ENCODE measurements around the gene SH3RF2.
"Not testable (repeated sequence)": the region's sequence is repeated elsewhere in the genome, so short reads cannot be mapped to it uniquely, and the experiment has no call there.

The SH3RF2 gene

DNA sequence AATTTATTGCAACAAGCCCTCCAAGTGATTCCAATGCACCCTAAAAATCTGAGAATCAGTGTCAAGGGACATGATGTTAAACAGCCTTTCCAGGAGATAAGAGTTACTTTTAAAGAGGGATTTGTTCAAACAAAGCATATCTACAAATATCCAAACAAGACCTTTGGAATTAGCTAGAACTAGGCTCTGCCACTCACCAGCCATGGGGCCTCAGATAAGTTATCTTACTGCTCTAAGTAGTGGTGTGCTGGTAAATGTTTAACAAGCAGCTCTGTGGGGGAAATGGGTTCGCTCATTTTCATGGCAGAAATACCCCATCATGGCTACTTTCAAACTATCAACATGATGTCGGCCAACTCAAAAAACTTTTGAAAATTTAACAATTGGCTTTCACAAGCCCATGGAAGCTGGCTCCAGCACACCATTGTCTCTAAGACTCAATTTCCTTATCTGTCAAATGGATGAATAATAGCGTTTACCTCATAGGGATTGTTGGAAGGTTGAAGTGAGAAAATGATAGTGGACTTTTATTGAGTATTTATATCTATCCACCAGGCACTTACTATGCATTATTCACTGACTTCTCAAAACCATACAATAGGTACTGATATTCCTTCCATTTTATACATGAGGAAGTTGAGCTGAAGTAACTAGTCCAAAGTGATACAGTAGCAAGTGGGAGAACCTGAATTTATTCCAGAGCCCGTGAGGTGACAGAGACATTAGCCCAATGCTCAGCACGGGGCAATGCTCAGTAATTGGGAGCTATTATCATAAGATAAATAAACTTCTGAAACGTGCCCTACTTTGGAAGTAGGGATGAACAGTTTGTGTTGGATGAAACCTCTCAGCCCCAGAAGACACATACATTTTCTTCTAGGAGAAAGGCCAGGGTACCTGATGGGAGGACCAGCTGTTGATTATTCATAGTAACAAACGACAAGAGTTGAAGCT lies 43.2 kb downstream of the SH3RF2 start:
- DNase-seq (ENCODE audit: low read depth), result no peak

DNA sequence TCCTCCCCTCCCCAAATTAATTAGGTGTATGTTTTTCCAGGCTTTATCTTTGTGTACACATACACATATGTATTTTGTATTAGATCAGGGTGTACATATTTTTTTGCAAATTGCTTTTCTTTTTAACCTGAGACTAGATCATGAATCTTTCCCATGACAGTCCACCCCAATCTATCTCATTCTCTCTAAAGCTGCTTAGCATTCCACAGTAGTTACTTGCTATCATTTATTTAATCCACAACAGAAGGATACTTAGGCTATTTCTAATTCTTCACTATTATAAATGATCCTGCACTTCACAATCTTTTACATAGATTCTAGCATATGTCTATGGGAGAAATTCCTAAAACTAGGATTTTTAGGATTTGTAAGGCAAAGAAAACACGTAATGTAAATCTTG lies 43.9 kb downstream of the SH3RF2 start:
- DNase-seq (ENCODE audit: low read depth), result no peak

DNA sequence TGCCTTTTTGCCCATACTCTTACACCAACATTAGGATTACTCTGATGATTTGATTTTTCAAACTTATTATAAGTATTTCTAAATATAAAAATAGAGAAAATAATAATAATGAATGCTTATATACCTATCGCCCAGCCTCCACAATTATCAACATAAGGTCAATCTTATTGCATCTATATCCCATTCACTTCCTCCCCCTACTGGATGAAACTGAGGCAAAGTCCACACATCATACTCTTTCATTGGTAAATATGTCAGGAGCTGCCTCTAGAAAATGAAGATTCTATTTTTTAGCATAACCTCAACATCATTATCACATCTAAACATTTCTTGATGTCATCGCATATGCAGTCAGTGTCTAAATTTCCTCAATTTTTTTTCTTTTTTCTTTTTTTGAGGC lies 44.3 kb downstream of the SH3RF2 start:
- no peak for DNase-seq (ENCODE audit: low read depth)

DNA sequence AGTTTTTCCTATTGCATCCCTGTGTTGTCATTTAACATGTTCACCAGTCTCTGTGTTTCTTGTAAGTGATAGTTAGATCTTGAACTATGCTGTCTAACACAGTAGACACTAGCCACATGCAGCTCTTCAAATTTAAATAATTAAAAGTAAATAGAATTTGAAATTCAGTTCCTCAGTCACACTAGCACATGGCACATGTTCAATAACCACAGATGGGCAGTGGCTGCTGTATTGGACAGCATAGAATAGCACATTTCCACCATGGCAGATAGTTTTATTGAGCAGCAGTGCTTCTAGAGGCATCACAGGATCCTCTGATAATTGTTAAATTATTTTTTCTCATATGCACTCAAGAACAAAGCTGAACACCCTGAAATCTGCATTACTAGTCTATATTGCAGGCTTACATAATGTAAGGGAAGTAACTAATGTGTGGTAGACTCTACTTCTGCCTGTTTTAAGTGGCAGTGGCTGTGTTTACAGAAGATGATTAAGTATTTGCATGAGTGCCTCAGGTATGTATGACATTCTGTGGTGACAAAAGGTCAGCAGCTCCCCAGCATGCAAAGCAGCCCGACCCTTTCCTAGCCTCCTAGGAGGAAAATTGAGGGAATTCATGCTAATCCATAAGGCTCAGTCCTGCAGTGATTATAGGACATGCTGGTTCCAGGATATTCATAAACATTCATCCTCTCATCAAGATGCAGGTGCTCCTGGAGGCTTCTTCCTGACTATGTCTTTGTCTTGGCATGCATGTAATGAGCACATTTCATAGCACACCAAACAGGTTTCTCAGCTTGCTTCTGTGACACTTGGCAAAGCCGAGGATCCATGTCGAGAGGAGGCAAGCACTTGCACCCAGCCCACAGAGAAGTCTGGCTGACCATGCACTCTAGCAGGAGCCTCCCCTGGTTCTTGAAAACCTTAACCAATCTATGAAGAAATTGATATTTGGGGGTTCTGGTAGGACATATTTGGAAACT lies 45.5 kb downstream of the SH3RF2 start:
- DNase-seq (ENCODE audit: low read depth), result no peak

DNA sequence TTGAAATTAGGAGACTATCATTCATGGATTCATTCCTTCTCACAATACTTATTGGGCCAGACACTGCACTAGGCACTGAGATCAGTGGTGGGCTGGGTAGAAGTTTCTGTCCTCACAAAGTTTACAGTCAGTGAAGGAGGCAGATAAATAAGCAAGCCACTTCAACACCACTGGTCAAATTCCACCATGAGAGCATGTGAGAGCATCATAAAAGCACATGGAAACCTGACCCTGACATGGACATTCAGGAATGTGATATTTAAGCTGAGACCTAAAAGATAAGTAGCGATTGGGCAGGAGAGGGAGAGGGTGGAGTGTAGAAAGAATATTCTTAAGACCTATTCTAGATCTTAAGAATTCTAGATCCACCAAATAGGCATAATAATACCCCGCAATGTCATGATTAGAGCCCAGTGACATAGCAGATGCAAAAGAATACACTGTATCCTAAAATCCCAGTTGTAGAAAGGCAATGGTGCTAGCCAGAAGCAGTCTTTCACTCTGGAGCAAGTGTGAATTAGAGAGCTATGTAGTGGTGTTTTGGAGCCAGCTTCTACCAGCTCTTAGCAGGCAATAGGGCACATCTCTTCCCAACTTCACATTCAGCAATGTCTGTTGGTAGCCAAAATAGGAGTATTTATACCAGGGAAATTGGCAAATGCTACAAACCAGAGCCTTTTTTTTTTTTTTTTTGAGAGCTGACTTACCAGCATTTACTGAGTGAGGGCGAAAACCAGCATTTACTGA lies 46.4 kb downstream of the SH3RF2 start:
- DNase-seq (ENCODE audit: low read depth), result no peak

DNA sequence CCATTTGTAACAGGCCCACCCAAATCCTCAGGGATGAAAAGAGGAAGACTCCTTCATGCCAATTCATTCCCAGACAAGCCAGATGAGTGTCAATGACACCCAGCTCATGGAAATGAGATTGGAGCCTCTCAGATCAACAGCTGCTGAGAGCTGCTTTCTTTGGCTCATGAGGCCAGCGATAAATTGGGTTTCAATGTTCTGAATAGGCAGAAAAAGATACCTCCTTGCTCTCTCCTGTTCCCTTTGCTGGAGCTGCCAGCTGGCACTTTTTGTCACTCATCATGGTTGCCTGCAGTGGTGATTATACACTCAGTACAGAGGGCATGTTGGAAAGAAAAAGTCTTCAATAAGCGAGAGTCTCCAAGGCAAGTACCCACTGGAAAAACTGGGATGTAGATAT lies 47.1 kb downstream of the SH3RF2 start:
- DNase-seq (ENCODE audit: low read depth), result no peak

DNA sequence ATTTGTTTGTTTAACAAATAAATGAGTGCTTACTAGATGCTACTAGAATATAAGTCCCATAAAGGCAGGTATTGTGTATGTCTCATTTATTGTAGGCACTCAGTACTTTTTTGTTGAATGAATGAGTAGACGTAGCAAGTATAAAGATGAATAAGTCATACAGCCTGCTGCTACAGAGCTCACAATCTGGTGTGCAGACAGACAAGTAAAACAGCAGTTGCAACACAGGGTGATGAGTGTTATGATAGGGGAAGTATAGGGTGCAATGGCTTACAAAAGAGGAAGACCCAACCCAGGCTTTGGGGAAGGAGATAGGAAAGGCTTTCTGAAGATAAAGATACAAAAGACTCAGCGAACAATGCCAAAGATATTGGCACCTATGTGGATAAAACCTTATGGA lies 47.7 kb downstream of the SH3RF2 start:
- no peak for DNase-seq (ENCODE audit: low read depth)

DNA sequence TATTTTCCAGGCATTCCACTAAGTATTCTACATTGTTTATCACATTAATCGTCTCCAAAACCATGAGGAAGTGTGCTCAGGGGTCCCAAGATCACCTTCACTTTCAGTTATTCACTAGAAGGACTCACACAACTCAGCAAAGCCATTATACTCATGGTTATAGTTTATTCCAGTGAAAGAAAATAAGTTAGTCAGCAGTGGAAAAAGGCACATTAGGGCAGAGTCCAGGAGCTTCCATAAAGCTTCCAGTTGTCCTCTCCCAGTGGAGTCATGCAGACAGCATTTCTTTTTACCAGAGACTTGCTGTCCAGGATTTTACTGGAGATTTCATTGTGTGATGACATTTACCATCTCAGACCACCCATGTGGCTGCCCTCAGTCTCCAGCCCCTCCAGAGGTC lies 51.5 kb downstream of the SH3RF2 start:
- no peak for DNase-seq (ENCODE audit: low read depth)

DNA sequence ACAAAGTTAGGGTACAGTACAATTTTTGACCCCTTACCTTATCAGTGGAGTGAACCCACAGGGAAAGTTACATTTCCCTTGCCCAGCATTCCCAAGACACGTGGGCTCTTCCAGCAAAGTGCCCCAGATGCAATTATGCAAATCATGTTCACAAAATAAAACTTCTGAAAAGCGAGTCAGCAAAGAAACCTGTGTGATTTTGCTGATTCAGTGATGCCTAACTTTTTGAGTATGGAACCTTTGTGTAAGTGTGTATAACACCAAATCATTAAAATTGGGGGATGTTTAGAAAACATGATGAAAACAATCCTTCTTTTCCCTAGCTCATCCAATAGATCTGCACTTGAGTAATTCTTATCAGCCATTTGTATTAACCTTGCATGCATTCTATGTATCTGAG lies 52.6 kb downstream of the SH3RF2 start:
- DNase-seq (ENCODE audit: low read depth), result no peak

DNA sequence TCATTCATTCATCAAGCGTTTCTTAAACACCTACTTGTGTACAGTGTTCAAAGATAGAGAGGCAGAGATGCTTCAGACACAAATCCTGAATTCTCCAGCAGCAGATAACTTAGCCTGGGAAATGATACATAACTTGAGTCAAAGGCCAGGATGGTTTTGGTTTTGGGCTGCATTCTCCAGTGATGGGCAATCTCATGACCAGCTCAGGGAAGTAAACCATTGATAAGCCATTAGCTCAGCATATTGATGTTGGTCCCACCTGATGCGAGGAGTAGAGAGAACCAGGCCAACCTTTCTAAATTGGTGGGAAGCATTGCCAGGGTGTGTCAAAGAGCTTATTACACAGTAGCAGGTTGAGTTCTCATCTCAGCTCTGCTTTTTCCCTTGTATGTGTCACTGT lies 53.0 kb downstream of the SH3RF2 start:
- no peak for DNase-seq (ENCODE audit: low read depth)

DNA sequence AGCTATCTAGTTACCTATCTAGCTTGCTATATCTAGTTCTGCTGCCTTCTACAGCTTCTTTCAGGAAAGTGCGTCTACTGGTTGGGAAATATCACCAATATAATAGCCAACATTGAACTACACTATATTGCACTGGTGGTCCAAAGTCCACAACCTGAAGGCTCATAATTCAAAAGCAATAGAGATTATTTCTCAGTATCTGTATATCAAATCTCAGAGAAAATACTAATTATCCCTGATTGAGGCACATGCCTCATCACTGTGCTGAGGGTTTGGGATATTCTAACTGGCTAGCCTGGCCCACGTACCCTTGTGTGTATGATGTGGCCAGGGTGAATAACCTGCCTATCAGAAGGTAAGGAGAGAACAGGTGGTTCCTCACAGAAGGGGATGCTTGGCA lies 53.8 kb downstream of the SH3RF2 start:
- DNase-seq (ENCODE audit: low read depth), result no peak

DNA sequence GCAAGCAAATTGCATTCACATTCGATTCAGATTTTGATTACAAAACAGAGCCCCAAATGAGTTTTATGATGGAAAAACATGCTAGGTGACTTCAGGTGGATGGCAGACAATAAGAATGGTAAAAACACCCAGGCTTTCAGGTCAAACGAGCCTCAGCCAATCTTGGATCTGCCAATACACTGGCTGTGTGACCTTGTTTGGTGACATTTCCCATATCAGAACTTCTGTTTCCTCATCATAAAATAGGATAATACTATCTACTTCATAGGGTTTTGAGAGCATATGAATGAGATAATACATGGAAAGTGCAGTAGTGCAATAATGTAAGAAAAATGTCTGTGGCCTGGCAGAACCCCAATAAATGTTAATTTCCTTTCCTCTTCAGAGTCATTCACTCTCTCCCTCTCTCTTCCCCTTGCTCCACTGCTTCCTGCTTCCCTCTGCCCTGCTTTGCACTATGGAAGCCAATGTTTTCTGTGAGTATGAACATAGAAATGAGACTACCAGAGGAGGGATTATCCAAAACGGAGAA lies 54.7 kb downstream of the SH3RF2 start:
- DNase-seq (ENCODE audit: low read depth), result no peak

DNA sequence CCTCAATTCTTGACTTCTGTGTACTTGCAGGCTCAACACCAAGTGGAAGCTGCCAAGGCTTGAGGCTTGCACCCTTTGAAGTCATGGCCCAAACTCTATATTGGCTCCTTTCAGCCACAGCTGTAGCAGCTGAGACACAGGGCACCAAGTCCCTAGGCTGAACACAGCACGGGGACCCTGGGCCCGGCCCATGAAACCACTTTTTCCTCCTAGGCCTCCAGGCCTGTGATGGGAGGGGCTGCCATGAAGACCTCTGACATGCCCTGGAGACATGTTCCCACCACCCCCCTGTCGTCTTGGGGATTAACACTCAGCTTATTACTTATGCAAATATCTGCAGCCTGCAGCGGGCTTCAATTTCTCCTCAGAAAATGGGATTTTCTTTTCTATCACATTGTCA lies 57.2 kb downstream of the SH3RF2 start:
- not testable (repeated sequence) for DNase-seq (ENCODE audit: low read depth)

DNA sequence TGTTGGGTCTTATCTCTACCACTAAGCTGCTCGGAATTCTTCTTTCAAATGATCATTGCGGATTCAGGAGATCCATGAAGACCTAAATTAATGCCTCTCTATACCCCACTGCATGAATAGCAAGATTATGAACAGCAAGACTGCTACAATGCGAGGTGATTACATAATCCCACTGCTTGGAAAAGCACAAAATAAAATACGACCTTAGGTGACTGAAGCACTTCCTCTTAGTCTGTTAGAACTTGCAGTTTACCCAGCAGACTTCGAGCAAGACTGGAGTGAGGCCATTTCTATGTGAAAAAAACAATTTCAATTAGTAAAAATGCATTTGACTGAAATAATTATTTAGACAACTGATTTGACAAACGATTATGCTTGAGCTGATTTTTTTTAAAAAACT lies 59.8 kb downstream of the SH3RF2 start:
- no peak for DNase-seq (ENCODE audit: low read depth)

DNA sequence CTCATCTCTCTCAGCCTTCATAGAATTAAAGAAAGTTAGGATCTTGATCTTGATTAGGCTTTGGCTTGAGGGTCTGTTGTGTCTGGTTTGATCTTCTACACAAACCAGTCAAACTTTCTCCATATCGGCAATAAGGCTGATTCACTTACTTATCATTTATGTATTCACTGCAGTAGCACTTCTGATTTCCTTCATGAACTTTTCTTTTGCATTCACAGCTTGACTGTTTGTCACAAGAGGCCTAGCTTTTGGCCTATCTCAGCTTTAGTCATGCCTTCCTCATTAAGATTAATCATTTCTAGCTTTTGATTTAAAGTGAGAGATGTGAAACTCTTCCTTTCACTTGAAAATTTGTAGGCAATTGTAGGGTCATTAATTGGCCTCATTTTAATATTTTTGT lies 62.8 kb downstream of the SH3RF2 start:
- DNase-seq (ENCODE audit: low read depth), result no peak

DNA sequence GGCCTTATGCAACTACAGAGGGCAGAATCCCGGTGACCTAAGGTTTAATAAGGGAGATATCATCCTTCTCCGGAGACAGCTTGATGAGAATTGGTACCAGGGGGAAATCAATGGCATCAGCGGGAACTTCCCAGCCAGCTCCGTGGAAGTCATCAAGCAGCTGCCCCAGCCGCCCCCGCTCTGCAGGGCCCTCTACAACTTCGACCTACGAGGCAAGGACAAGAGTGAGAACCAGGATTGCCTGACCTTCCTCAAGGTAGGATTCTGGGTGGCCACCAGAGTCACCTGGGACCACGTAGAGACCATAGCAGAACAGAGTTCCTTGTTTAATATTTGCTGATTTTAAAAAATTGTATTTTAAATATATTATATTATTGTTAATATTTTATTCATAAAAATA lies 63.7 kb downstream of the SH3RF2 start:
- no peak for DNase-seq (ENCODE audit: low read depth)

DNA sequence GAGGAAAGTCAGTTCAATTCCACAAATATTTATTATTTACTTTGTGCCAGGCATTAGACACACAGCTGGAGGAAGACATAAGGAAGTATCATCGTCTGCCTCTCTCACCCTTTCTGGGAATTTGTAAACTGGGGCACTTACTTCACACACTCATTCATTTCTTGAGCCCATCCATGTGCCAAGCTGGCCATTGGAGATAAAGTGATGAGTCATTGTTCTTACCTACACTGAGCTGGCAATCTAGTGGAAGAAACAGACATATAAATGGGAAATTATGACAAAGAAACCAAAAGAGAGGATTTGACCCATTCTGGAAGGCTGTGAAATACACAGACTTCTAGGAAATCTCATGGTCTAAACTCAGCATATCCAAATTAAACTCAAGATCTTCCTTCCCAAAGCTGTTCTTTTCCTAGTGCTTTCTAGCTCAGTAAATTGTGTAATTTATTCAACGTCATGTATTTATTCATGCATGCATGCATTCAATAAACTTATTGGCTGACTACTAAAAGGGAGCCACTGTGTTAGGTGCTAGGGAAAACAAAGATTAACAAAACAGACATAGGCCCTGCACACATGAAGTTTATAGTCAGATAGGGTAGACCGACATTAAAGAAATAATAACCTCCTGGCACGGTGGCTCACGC lies 65.3 kb downstream of the SH3RF2 start:
- no peak for DNase-seq (ENCODE audit: low read depth)

DNA sequence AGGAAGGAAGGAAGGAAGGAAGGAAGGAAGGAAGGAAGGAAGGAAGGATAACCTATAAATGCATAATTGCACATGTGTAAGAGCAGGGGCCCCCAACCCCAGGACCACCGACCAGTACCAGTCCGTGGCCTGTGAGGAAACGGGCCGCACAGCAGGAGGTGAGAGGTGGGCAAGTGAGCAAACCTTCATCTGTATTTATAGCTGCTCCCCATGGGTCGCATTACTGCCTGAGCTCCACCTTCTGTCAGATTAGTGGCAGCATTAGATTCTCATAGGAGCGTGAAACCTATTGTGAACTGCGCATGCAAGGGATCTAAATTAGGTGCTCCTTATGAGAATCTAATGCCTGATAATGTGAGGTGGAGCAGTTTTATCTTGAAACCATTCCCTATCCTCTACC lies 66.1 kb downstream of the SH3RF2 start:
- no peak for DNase-seq (ENCODE audit: low read depth)

DNA sequence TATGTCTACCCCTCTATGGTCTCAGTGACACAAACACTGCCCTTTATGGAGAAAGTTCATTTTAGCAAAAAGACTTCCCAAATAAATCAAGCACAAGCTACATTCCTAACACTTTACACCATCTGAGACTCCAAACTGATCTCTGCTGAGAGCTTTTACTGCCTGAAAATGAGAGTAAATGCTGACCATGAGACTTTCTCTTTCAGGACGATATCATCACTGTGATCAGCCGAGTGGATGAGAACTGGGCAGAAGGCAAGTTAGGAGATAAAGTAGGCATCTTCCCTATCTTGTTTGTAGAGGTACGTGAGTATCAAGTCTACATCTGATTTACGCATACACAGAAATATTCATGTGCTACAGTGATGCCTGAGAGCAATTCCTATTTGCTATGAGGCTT lies 67.5 kb downstream of the SH3RF2 start:
- DNase-seq (ENCODE audit: low read depth), result no peak

DNA sequence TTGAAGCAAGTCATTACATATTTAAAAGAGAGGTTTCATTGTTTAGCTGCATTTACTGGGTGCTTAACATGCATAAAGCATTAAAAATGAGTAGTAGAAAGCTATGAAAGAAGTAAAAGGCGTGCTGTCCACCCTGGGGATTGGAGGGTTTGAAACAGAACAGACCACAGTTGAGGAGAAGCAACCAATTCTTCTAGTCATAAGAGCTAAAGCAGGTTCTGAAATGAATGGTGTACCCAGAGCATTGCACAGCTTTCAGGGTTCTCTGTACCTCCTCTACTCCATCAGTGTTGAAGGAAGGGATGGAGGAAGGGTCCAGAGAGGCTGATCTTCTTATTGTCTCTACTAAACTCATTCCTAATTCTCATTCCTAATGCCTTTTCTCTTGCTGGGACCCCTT lies 68.9 kb downstream of the SH3RF2 start:
- DNase-seq (ENCODE audit: low read depth), result no peak

DNA sequence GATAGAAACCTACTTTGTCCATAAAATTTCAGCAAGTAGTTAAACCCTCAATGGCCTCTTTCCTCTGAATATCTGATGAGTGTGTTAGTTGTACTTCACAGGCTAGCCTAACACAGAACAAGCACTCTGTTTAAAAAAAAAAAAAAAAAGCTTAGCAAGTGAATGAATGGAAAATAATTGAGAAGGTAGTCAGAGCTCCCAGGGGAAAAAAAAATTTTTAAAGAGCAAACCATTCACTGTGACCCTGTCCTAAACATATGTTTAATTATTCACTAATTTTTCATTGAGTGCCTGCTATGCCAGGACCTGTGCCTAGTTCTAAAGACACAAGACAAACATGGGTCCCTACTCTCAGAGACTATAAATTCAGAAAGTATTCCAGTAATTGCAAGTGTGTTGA lies 69.3 kb downstream of the SH3RF2 start:
- DNase-seq (ENCODE audit: low read depth), result no peak

Data from fibroblast of the conjunctiva (primary cell).